Melanocyte of skin (primary cell): ENCODE data around the gene CLDN22. TPM values are rescaled to one million over a fixed set of nuclear protein-coding genes. Genes with fewer than 3 reads are reported as not detected.

ENCODE experiments used
- total RNA-seq, 2 donors: library from RNA; depleted of rRNA; stranded (reverse); fragments of >200 nt; gene quantifications; 2 replicates each; pipeline ENCODE4 v1.2.3, GENCODE V29; 2012

Gene CLDN22
- total RNA-seq: not detected

GRCh38 chr4:183320211-183321059 lies at the start of gene CLDN22:
Gene CLDN22, minus strand, starts transcription at chr4:183320276. Its CDS starts 58 bp downstream, at chr4:183320218.

GRCh38 chr4:183322326-183322725 lies 2.2 kb upstream of the CLDN22 start, which contains the start of gene CLDN24:
Gene CLDN24, minus strand, starts transcription at chr4:183322426. Its CDS starts 0 bp downstream, at chr4:183322426.

Other genes starting within 250 kb of the CLDN22 start
- 10 to 100 TPM; 14.5 to 20.0 TPM for gene WWC2, start 221.0 kb downstream of the CLDN22 start, total RNA-seq
- gene CLDN24, start 2.1 kb upstream of the CLDN22 start, total RNA-seq: not detected
- 10 to 100 TPM; 10.3 to 17.3 TPM for gene CDKN2AIP, start 124.4 kb upstream of the CLDN22 start, total RNA-seq
- 1 to 10 TPM; 3.8 to 6.0 TPM for gene ING2, start 184.8 kb upstream of the CLDN22 start, total RNA-seq